Hippocampal formation (tissue), 2 donors: Measurements from ENCODE around the gene MAP4K4.
A peak's percentile ranks its signal among the peaks of the same experiment; 100 is the strongest.

Experiments
- DNase-seq, 2 donors: peaks; one replicate each; lab custom pipeline; 2025; lab: John Stamatoyannopoulos, UW

MAP4K4 gene

DNA sequence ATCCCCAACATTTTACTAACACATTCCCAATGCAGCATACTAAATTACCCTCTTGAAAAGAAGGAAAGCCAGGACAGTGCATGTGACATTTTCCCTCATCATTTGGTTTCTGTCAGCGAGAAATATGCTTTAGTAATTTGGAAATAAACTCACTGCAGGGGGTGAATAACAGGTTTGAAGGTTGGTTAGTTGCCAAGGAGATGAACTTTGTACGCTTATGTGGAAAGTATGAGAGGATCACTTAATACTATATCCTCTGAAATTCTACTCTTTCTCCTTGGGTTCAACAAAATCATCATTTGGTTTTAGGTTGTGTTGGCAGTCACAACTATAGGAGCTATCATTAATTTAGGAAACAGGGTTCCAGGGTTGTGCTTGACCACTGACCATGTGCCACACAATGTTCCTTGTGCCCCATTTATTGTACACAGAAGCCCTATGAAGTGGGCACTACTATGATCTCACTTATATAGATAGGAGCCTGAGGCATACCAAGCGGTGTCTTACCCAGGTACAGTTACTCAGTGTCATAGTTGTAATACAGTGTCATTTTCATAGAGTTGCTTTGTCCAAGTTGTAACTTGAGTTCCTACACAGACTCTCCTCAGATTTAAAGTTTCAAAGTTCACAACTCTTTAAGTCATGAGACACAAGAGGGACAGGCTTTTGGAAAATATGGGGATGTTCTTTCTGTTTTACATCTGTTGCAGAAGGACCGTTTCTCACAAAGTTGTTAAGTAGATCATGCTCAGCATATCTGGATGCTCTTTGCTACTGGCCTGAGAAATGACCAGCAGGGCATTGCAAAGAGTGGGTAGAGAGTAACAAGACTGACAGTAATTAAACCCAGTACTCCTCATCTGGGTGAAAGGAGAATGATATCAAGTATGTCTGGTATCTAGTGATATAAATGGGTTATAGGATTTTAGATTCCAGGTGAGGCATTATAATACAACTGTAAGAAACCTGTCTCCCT lies 91.8 kb downstream of the MAP4K4 start:
- DNase-seq = no peak

DNA sequence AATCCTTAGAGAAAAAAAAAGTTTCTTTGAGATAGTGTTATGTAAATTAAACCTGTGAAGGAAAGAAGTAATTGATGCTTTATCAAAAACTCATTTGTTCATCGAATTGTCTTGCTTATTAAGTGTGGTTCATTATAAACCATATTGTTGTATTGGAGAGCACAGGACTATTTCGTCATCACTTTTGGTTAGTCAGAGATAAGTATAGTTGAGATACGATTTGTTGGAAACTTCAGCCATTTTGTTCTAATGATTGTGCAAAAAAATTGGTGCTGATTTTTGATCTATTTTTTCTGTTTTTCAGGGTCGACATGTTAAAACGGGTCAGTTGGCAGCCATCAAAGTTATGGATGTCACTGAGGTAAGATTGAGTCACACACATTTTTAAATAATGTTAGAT lies 92.9 kb downstream of the MAP4K4 start:
- DNase-seq = no peak

DNA sequence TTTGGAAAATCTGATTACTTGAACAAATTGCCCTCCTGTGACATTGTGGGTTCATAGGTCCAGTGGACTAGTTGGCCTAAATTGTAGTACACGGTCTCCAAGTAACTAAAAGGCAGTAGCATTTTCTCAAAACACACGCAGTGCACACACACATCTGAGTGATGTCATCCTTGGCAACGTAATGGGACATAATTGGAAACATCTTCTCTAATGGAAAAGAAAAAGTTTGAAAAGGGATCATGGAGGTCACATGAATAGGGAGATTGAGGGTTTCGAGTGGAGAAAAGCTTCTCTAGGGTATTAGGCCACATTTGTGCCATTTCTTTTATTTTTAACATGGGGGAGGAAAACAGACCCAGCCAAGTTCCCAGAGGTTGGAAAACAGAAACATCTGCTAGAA lies 93.3 kb downstream of the MAP4K4 start:
- DNase-seq = no peak

DNA sequence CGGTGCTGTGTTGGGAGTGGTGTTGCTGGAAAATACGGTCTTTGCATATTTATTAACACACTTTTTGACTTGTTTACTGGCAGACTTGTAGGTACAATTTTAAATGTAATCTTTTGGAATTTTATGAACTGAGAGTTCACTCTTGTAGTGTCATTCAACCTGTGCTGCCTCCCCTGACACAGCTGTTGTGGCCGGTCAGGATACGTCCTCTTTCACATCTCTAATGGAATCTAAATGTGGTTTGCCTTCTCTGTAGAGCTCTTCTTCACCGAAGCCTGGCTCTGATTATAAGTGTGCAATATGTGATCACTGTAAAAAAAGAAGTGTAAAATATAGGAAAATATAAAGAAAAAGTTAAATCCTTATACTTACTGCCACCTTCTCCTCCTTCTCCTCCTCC lies 94.7 kb downstream of the MAP4K4 start:
- no peak for DNase-seq

DNA sequence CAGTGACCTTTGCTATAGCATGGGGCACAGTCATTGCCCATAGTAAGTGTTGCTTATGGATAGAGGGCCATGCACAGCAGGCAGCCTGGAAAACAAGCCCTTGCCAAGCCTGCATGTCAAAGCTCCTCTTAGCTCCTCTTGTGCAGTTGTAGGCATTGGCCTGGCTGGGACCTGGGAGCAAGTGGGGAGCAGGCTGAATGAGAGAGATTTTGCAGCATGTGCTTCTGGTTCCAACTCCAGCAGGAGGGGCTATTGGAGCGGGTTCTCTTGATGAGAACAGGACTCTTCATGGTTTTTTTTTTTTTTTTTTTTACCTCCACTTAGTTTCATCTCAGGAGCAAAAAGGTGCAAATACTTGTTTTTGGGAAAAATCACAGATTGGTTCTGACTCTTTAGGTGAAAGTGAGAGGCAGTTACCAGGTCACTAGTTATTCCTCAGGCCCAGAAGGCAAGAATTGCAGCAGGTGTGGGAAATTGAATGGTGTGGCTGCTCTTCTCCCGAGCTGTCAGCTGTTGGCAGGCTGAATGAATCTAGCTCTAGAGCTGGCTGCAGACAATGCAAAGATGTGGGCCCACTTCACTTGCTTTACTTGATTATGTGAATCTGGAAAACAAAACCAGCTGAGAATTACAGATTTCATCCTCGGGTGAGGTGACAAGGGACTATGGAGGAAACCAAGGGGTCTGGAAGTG lies 95.9 kb downstream of the MAP4K4 start:
- peak; percentile 48 to 62 for DNase-seq

DNA sequence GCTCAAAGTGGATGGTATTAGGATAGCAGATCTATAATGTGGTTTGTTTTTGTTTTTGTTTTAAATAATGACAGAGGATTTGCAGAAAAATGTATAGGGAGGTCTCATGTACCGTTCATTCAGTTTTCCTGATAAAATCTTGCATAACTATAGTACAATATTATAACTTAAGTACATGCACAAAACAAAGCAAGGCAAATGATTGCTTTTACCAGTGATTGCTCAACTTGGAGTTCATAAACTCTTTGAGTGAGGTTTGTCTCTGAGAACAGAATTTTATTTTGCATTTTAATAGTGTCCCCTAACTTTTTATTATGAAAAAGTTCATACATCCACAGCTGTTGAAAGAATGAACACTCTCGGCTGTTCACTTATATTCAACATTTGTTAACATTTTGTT lies 96.6 kb downstream of the MAP4K4 start:
- no peak for DNase-seq

DNA sequence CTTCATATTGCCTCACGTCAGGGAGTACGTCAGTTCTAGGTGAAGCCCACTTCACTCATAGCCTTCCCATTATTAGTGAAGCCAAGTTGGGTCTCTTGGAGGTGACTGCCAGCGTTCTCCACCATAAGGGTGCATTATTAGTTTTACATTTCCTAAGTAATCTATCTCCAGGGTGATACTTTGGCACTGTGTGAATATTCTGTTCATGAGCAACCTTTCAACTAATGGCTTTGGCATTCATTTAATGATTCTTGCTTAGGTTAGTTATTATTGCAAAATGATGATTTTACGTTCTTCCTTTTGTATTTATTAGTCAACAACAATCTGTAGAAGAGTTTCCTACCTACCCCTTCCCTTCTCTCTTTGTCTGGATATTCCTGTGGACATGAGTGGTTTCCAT lies 97.5 kb downstream of the MAP4K4 start:
- no peak for DNase-seq

DNA sequence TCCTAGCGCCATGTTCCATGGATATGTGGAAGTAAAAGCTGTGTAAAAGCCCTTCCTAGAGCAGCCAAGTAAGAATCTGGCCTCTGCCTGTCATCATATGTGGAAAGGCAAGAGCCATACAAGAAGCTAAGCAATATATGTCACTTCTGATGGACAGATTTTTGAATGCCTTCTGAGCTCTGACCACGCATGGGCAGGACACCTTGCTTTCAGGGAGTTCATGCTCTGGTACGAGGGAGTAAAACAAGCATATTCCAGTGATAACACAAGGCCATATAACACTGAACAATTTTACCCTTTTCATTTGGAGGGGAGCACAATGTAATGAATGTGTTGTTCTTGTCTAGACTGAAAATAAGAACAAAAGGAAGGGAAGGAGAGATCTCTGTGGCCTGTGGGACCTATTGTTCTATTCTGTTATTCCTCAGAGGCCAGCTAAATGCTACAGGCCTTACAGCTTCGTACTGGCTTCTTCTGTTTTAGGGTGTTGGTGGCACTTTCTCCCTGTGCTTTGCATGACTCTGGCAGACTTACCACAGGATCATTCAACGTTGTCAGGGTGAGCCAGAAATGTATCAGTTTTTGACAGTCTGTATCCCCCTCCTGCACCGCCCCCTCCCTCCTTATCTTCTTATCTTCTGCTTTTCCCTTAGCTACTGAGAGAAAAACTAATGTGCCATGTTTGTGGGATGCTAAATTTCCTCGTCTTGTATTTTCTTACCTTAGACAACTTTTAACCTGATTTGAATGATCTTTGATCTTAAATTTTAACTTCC lies 99.5 kb downstream of the MAP4K4 start:
- peak in 1 of 2 donors; percentile 40 for DNase-seq

DNA sequence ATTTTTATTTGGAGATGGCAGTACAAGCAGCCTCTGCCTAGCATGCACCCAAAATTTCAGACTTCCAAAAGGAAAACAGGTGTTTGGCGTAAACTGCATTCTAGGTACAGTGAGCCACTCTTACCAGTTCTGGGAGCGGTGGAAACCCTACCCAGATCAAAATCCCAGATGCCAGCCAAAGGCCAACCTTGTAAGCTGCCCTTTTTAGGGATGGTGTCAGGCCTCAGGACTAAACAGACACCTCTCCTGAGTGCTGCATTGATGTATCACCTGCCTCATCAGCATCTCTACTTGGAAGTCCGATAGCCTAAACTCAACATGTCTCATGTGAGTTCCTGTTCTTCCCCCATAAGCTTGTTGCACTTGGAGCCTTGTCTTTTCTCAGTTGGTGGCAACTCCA lies 104.0 kb downstream of the MAP4K4 start:
- no peak for DNase-seq

DNA sequence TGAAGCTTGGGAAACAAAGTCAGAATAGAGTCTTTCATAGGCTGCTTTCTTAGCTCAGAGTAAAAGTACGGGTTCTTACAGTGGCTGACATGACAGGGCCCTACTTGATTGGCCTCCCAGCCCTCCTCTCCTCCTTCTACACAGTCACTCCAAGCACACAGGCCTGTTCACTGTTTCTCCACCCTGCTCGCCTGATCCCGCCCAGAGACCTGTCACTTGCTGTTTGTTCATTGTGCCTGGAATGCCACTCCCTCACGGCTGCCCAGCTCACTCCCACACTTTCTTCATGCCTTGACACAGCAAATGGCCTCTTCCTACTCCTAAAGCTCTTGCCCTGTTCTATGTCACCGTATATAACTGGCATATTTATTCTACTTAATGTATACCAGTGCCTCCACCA lies 104.8 kb downstream of the MAP4K4 start:
- DNase-seq = no peak

DNA sequence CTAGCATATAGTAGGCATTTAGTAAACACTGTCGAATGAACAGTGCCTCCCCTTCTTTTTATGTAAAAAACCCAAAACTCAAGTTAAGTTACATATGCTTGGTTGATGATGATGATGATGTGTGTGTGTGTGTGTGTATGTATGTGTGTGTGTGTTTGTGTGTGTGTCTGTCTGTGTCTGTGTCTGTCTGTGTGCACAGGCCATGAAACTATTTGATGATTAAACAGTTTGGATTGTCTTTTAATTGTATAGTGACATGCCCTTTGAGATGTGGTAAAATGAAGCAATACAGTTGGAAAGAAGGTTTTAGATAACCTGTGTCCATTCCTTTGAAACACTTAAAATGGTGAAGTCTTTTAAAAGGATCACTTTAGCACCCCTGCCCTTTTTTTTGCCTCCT lies 105.6 kb downstream of the MAP4K4 start:
- DNase-seq = no peak

DNA sequence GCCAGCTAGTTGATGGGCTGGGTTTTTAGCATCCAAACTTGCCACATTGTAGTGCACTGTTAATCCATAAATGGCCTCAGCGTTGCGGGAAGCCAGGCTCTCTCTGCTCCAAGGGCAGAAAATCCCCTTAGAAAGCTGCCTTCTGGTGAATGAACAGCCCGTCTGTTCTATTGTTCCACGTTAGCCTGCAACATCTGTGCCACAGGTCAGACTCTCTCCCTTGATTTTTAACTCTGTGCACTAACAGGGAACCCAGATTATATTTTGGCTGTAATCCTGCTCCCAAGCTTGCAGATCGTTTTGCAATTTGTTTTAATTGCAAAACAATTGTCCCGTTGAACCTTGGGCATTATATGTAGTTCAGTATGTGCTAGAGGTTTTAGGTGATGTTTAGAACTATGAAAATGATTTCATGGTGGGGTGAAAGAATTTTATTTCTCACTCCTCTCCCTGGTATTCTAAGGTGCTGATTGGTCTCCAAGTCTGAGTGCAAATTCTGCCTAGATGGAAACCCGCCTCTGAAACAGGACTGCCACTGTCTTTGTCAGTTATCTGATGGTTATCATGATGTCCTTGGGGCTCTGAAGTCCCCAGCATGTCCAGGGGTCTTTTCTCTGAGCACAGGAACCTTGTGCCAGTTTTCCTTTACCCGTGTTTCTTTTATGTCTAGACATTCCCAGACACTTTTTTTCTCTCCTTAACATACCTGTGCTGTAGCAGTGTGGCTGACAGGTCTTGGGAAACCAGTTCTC lies 106.6 kb downstream of the MAP4K4 start:
- peak; percentile 22 to 59 for DNase-seq

DNA sequence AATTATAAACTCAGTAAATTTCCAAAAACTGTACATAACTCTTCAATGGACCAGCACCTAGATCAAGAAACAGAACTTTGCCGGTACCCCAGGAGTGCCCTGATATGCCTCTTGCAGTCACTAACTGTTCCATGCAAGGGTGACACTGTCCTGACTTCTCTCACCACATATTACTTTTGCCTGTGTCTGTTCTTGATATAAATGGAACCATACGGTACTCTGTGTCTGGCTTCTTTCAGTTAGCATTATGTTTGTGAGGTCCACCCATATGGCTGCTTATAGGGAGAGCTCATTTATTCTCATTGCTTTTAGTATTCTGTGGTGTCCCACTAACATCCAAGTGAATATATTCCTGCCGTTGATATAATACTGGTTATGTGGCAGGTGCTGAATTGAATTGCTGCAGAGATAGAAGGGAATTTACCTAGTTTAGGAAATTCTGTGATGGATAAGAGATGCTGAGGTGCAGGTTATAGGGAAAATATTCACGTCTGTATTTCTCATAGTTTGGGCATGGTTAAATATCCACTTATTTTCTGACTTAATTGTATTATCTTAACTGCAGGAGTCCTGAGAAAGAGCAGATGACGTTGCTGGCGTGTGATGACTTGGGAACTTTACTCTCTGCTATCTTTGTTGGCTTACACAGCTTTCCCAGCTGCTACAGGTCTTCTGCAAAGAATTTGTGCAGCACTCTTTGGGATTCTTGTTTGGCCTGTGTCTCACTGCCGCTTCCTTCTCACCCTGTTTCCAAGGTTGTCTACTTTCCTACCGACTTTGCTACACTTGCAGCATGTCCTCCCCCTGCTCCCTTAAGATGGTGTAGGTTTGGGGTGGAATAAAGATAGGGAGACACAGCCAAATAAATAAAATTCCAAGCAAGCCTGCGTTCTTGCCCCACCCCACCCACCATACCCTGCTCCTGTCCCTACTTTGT lies 107.9 kb downstream of the MAP4K4 start:
- no peak for DNase-seq

DNA sequence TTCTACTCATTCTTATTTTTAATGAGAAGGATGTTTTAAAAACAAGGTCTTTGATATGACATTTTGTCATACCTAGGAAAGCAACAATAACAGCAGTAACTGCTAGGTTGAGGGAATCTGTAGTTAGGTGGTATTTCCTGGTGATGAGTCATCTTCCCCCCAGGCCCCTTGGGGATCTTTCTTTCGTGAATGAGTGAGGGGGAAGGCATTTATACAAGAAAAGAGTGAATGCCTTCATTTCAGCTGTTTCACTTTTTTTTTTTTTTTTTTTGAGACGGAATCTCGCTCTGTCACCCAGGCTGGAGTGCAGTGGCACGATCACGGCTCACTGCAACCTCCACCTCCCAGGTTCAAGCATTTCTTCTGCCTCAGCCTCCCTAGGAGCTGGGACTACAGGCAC lies 108.6 kb downstream of the MAP4K4 start:
- DNase-seq = no peak

DNA sequence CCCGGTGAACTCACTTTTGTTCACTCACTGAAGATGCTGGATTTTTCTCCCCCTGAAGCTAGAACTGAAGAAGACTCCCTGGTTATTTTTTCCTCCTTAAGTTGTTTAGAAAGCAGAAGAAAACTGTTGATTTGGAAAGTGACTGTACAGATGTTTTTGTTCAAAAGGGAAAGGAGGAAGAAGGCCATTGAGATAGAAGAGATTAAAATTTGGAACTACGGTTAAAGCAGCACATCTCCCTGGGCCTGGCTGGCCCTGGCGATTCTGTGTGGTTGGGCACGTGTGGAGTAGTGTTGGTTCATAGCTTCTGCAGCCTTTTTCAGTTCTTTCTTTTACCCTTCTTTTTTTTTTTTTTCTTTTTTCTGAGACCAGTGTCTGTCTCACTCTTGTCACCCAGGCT lies 109.2 kb downstream of the MAP4K4 start:
- DNase-seq = no peak

DNA sequence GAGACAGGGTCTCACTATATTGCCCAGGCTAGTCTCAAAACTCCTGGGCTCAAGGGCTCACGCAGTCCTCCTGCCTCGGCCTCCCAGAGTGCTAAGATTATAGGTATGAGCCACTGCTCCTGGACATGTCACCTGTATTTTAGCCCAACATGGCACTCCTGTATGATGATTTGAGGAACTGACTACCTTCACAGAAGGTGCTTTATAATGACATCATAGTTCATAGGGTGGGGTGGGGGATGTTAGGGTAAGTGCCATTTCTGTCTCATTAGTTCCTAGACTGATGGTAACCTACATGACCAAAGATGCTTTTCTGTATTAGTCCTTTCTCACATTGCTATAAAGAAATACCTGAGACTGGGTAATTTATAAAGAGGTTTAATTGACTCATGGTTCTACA lies 109.7 kb downstream of the MAP4K4 start:
- no peak for DNase-seq

DNA sequence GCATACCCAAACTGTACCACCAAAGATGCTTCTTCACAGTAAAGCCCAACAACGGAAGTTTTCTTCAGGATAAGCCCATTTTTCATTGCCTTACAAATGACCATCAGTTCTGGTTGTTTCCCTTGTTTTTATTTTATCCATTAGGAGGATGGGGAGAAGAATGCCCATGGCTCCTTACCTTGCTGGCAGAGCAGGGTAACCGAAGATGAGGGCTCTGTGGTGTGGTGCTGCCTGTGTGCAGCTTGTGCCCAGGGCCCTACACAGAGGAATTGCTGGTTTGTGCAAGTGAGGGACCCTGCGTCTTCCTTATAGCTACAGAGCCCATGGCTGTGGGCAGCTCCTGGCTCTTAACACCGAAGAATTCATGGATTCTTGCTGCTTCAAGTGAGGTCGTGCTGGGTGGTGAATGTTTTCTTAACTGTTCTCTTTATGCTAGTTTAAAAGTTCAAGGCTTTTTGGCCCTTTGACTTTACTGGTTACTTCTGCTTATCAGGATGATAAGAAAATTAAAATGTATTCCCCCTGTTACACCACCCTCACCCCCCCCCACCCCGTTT lies 110.6 kb downstream of the MAP4K4 start:
- no peak for DNase-seq

DNA sequence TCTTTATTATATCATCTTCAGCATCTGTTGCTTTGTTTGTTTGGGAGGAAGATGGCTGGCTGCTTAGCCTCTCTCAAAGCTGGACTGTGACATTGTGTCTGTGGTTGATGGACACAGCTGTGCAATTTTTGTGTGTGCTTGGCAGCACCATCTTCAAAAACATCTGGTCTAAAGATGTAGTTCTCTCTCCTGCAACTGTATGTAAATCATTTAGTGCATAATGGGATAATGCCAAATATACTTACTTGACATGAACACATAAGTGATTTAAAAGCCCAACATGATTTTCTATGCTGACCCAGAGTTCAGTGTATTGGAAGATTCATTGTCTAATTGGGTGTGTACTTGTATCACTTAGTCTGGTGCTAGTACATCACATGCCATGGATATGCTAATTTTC lies 112.2 kb downstream of the MAP4K4 start:
- peak in 1 of 2 donors; percentile 31 for DNase-seq

DNA sequence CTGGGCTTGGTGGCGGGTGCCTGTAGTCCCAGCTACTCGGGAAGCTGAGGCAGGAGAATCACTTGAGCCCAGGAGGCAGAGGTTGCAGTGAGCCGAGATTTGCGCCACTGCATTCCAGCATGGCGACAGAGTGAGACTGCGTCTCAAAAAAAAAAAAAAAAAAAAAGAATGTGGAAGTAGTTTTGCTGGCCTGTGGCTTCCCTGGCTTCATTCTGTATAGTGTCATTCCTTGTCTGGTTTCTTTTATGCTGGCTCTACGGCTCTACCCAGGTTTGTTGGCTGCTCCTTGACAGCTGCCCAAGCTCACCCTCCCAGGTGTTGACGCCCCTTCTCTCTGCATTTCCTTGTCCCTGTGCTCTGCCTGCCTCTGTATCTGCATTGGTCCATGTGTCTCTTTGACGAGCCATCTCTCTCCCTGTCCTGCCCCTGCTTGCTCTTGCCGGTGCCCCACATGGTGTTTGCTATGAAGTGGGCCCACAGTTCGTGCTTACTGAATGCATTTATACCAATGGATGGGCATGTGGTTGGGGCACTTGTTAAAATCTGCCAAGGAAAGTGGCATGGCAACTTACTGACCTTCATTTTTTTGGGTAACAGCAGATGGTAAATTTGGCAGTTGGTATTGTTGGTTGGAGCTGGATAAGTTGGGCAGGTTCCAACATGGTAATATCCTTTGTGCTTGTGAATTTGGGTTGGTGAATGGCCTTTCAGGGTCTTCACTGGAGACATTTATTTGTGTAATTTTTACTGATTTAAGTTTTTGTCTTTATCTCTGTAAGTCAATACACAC lies 113.9 kb downstream of the MAP4K4 start:
- no peak for DNase-seq
